NOMO-1 (cell line): ENCODE results near the gene SLC28A3.
A peak's percentile ranks its signal among the peaks of the same experiment; 100 is the strongest.
"Not testable (repeated sequence)": the region's sequence is repeated elsewhere in the genome, so short reads cannot be mapped to it uniquely, and the experiment has no call there.

ENCODE experiments used
- DNase-seq, 2 experiments: peaks; one replicate each; lab custom pipeline; 2025; ENCODE audit not compliant: unreplicated experiment in 2 of 2; lab: John Stamatoyannopoulos, UW

The SLC28A3 gene

DNA sequence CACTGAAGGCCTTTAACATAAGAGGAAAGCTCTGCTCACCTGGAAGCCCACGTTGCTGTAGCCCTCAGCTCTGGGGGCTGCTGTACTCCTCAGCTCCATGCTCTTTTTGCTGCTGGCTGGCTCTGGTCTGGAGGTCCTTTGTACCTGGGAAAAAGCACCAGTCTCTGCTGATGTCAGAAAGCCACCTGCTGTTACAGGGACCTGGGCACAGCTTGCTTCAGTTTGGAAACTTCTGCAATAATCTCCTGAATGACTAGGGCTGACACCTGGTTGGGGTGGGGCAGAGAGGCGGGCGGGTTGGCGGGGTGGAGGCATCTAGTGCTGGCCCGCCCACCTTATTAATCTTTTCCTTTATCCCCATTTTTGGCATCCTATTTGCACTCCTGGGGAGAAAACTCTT lies at the start of gene SLC28A3:
Gene SLC28A3 (minus strand): TSS at position 224 of the 400 bp plus-strand sequence. CDS start 125 bp downstream, at position 99.
- DNase-seq, result no peak

DNA sequence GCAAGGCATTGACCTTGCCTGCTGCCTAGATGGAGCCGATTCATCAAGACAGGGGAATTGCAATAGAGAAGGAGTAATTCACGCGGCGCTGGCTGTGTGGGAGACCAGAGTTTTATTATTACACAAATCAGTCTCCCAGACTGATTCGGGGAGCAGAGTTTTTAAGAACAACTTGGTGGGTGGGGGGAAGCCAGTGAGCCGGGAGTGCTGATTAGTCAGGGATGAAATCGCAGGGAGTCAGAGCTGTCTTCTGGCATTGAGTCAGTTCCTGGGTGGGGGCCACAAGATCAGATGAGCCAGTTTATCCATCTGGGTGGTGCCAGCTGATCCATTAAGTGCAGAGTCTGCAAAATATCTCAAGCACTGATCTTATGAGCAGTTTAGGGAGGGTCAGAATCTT lies 49.7 kb upstream of the SLC28A3 start:
- DNase-seq, result not testable (repeated sequence)

GRCh38 chr9:84387821-84388220 lies 47.3 kb upstream of the SLC28A3 start:
- peak in 1 of 2 experiments; percentile 1 for DNase-seq

- peak in 1 of 2 experiments; percentile 0 for DNase-seq
These were observed 46.2 kb upstream of the SLC28A3 start for GRCh38 chr9:84386753-84387152.

GRCh38 chr9:84385386-84386040 lies 45.0 kb upstream of the SLC28A3 start:
- DNase-seq, result no peak

- no peak for DNase-seq
These were observed 44.1 kb upstream of the SLC28A3 start for GRCh38 chr9:84384617-84385016.

DNA sequence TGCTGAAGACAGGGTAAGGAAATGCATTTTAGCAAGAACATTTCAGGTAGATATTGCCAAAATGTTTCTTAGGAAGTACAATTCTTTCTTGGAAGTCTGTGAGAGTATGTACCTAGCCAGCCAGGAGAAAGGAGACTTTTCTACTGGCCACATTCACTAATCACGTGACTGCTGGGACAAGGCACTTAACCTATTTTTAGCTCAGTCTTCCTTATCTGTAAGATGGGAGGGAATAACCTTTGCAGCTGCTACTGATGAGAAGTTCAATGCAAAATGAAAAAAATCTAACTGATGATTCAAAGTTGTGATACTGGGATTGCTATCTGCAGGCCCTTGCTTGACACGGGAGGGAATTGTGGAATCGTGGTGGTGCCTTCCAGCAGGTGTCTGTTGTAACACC lies 42.6 kb upstream of the SLC28A3 start:
- no peak for DNase-seq

DNA sequence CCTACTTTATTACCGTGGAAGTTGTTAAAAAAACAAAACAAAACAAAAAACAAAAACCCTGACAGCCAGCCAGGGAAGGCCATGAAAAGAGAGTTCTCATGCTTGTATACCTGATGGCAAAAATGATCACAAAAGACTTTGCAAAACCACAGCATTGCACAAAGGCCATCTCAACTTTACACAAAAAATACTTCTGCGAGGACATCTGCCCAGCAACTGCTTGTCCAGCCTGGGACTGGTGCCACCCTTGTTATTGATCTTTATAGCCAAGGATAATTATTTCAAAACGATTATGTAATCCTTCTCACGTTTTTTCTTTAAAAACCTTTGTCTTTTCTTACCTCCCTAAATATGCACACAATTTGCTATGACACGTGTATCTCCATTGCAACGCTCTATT lies 42.2 kb upstream of the SLC28A3 start:
- no peak for DNase-seq

- no peak for DNase-seq
These were observed 41.0 kb upstream of the SLC28A3 start for GRCh38 chr9:84381508-84381907.

GRCh38 chr9:84379740-84380139 lies 39.2 kb upstream of the SLC28A3 start:
- DNase-seq, result no peak

GRCh38 chr9:84375954-84376353 lies 35.4 kb upstream of the SLC28A3 start:
- no peak for DNase-seq

- DNase-seq, result no peak
These were observed 34.0 kb upstream of the SLC28A3 start for GRCh38 chr9:84374516-84374915.

DNA sequence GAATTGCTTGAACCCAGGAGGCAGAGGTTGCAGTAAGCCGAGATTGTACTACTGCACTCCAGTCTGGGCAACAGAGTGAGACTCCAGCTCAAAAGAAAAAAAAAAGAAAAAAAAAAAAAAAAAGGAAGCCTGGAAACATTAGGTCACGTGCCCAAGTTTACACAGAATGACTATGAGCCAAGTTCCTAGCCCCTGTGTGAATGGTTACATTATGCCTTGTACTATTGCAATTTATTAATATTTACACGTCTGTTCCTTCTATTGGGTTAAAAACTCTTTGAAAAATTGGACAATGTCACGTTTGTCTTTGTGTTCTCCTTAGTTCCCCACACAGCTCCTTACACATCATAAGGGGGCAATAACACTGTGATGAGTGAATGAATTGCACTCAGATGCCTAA lies 33.5 kb upstream of the SLC28A3 start:
- DNase-seq, result peak in 1 of 2 experiments; percentile 23

GRCh38 chr9:84371737-84372136 lies 31.2 kb upstream of the SLC28A3 start:
- DNase-seq, result peak; percentile 66 to 69

DNA sequence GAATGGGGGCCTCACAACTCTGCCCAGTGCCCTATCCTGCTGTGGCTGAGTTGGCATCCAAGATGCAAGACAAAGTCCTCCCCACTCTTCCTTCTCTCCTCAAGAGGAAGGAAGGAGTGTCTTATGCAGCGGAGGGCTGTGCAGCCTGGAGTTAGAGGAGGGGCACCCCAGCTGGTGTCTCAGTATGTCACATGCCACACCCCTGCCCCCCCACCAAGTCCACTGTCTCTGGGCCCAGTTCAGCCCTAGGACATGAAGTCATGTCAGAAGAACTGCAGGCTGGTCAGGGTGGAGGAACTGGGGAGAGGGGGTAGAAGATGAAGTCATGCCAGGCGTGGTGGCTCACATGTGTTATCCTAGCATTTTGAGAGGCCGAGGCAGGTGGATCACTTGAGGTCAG lies 28.0 kb upstream of the SLC28A3 start:
- no peak for DNase-seq

DNA sequence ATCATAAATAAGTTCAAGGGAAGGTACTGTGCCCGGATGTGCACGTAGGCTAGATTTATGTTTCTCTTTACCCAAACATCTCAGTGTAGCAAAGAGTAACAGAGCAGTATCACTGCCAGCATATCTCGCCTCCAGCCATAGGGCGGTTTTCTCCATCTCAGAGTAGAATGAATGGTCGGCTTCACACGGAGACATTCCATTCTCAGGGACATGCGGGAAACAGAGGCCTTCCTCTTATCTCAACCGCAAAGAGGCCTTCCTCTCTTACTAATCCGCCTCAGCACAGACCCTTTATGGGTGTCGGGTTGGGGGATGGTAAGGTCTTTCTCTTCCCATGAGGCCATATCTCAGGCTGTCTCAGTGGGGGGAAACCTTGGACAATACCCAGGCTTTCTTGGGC lies 27.2 kb upstream of the SLC28A3 start:
- not testable (repeated sequence) for DNase-seq

DNA sequence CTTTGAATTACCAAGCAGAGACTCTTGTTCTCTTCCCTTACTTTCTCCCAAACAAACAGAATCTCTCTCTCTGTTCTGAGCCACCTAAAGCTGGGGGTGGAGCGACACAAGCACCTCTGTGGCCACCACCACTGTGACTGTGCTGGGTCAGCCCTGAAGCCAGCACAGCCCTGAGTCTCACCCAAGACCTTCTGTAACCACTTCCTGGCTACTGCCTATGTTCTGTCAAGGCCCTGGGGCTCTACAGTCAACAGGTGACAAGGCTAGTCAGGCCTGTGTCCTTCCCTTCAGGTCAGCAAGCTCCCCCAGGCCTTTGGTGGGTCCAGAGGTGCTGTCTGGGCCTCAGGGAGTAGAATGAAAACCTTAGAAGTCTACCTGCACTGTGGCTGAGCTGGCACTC lies 26.1 kb upstream of the SLC28A3 start:
- no peak for DNase-seq

GRCh38 chr9:84364894-84365490 lies 24.4 kb upstream of the SLC28A3 start:
- not testable (repeated sequence) for DNase-seq

DNA sequence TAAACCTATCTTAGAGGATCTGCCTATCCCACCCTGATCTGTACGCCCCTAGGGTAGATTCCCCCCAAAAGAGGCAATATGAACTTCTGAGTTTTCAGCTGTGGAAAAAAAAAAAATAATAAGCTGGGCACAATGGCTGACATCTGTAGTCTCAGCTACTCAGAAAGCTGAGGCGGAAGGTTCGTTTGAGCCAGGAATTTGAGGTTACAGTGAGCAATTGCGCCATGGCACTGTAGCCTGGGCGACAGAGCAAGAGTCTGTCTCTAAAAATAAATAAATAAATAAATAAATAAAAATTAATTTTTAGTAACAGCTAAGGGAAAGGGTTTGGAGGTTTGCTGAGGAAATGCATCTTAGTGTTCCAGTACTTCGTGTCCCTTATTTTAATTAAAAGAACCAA lies 21.1 kb upstream of the SLC28A3 start:
- DNase-seq, result no peak

GRCh38 chr9:84357275-84357674 lies 16.7 kb upstream of the SLC28A3 start:
- no peak for DNase-seq

GRCh38 chr9:84354035-84354434 lies 13.5 kb upstream of the SLC28A3 start:
- DNase-seq, result no peak

- no peak for DNase-seq
These were observed 9.1 kb upstream of the SLC28A3 start for GRCh38 chr9:84349671-84350070.

DNA sequence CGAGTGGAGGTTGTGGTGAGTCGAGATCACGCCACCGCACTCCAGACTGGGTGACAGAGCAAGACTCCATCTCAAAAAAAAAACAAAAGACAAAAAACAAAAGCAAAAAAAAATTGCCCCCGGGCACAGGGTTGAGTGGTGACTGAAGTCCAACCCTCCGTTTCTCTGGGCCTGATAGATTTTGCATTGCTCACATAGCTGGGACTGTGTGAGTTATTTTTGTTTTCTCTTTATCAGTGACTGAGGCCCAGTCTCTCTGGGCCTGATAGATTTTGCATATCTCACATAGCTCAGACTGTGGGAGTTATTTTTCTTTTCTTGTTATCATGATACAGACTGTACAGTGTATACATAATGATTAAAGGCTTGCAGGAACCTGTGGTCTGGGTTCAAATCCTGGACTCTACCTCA lies 2.6 kb upstream of the SLC28A3 start:
- no peak for DNase-seq
